ENCODE measurements around the gene ZNHIT1.

ZNHIT1 gene

DNA sequence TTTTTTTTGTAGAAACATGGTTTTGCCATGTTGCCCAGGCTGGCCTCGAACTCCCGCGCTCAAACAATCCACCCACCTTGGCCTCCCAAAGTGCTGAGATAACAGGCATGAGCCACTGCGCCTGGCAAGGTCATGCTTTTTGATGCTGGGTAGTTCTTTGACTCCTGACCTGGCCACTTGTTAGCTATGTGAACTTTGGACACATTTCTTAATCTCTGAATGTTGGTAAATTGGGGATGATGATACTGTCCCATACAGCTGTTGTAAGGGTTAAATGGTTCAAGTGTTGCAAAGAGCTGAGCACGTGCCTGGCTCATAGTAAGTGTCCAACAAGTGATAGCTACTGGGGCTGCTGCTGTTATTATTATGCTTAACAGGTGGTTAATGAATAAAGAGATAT lies 2.3 kb downstream of the ZNHIT1 start:
- POLR2A ChIA-PET, result interaction anchor here (0.6 to 5.3 kb wide), 2 partner anchors 24 to 605 kb away, joined by 3 to 38 read pairs; partner anchors contain the start of gene FIS1
- CTCF ChIA-PET, result interaction anchor here (0.6 to 1.5 kb wide), 2 partner anchors 23 to 28 kb away, joined by 4 read pairs; no protein-coding TSS in a partner anchor
- TF ChIP-seq SP1 (IDR thresholded peaks at IDR 0.05) (no peak), SUZ12 (IDR thresholded peaks at IDR 0.05) (no peak), ARNT (IDR thresholded peaks at IDR 0.05) (no peak), HDGF (IDR thresholded peaks at IDR 0.05; ENCODE audit: borderline replicate concordance) (no peak), FOXA1 (IDR thresholded peaks at IDR 0.05) (no peak), BHLHE40 (IDR thresholded peaks at IDR 0.05; ENCODE audit: borderline replicate concordance) (no peak), TARDBP (IDR thresholded peaks at IDR 0.05) (no peak), ZNF384 (IDR thresholded peaks at IDR 0.05) (no peak)
- DNase-seq (ENCODE audit: extremely low spot score), result no peak

DNA sequence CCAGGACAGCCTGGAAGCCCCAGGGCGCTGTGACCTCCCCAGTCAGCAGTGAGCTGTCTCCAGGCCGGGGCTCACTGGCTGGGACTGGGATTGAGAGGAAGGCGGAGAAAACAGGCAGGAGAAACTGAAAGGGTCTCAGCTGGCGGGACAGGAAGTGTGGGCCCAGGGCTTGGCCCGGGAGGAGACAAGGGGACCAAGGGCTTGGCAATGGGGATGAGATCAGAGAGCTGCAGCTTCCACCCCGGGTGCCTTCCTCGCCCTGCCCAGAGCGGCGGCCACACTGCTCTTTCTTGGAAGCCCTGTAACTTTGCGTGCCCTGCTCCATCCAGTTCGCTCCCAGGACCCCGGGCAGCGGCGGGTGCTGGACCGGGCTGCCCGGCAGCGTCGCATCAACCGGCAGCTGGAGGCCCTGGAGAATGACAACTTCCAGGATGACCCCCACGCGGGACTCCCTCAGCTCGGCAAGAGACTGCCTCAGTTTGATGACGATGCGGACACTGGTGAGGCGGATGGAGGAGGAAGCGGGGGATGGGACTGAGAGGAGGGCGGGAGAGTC lies 4.4 kb downstream of the ZNHIT1 start:
- ChIA-PET CTCF (no interaction called here), POLR2A (interaction anchor here (0.6 to 1.1 kb wide), 2 partner anchors 21 to 128 kb away, joined by 3 read pairs; no protein-coding TSS in a partner anchor)
- no peak for DNase-seq (ENCODE audit: extremely low spot score)

DNA sequence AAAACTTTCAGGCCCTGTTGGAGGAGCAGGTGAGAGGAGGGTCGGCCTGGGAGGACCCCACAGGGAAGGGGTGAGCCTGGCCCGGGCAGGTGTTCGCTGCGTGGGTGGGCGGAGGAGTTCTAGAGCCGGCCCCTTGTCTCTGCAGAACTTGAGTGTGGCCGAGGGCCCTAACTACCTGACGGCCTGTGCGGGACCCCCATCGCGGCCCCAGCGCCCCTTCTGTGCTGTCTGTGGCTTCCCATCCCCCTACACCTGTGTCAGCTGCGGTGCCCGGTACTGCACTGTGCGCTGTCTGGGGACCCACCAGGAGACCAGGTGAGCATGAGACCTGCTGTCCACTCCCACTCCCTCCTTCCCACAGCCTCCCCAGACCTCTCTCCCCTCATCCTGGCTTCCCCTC lies 5.6 kb downstream of the ZNHIT1 start:
- no peak for TF ChIP-seq CTBP1 (IDR thresholded peaks at IDR 0.05; ENCODE audit: borderline replicate concordance)
- no peak for TF ChIP-seq BHLHE40 (IDR thresholded peaks at IDR 0.05; ENCODE audit: borderline replicate concordance)
- CTCF ChIA-PET, result no interaction called here
- POLR2A ChIA-PET, result no interaction called here

More for the DNA sequence above, 4.4 kb downstream of the ZNHIT1 start:
- TF ChIP-seq LEF1 (IDR thresholded peaks at IDR 0.05; ENCODE audit: borderline replicate concordance) (no peak), ELF4 (IDR thresholded peaks at IDR 0.05) (no peak), FOXK2 (IDR thresholded peaks at IDR 0.05) (no peak), FOXM1 (IDR thresholded peaks at IDR 0.05; ENCODE audit: borderline replicate concordance) (no peak), CTBP1 (IDR thresholded peaks at IDR 0.05; ENCODE audit: borderline replicate concordance) (no peak), NFRKB (IDR thresholded peaks at IDR 0.05) (no peak), HDGF (IDR thresholded peaks at IDR 0.05; ENCODE audit: borderline replicate concordance) (no peak), FOXA1 (IDR thresholded peaks at IDR 0.05) (no peak), TARDBP (IDR thresholded peaks at IDR 0.05) (no peak), L3MBTL2 (conservative IDR thresholded peaks at IDR 0.05) (no peak), SP1 (IDR thresholded peaks at IDR 0.05) (no peak)
- TF ChIP-seq, protein P1, sequence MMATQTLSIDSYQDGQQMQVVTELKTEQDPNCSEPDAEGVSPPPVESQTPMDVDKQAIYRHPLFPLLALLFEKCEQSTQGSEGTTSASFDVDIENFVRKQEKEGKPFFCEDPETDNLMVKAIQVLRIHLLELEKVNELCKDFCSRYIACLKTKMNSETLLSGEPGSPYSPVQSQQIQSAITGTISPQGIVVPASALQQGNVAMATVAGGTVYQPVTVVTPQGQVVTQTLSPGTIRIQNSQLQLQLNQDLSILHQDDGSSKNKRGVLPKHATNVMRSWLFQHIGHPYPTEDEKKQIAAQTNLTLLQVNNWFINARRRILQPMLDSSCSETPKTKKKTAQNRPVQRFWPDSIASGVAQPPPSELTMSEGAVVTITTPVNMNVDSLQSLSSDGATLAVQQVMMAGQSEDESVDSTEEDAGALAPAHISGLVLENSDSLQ (IDR thresholded peaks at IDR 0.05), result no peak

DNA sequence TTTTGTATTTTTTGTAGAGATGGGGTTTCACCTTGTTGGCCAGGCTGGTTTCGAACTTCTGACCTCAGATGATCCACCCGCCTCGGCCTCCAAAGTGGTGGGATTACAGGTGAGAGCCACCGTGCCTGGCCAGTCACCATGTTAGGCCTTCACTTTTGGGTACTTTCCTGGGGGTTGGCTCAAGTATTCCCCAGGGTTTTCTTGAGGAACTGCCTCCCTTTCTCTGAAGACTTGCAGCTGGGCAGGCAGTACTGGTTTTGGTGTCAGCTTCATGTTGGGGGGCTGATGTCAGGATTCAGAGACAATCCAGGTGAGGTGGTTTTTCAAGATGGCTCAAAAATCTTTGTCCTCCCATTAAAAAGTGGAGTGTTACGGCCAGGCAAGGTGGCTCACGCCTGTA lies 7.7 kb downstream of the ZNHIT1 start:
- DNase-seq (ENCODE audit: extremely low spot score), result no peak
- CTCF ChIA-PET, result interaction anchor here (0.6 kb wide), 1 partner anchor 20 kb away, joined by 3 read pairs; no protein-coding TSS in a partner anchor
- TF ChIP-seq LEF1 (IDR thresholded peaks at IDR 0.05; ENCODE audit: borderline replicate concordance) (no peak), ZNF384 (IDR thresholded peaks at IDR 0.05) (no peak), TARDBP (IDR thresholded peaks at IDR 0.05) (no peak), ELF4 (IDR thresholded peaks at IDR 0.05) (no peak), FOXK2 (IDR thresholded peaks at IDR 0.05) (no peak), SP1 (IDR thresholded peaks at IDR 0.05) (no peak), ARNT (IDR thresholded peaks at IDR 0.05) (no peak), FOXA1 (IDR thresholded peaks at IDR 0.05) (no peak), FOXM1 (IDR thresholded peaks at IDR 0.05; ENCODE audit: borderline replicate concordance) (no peak), NFRKB (IDR thresholded peaks at IDR 0.05) (no peak), BHLHE40 (IDR thresholded peaks at IDR 0.05; ENCODE audit: borderline replicate concordance) (no peak), L3MBTL2 (conservative IDR thresholded peaks at IDR 0.05) (no peak), HDGF (IDR thresholded peaks at IDR 0.05; ENCODE audit: borderline replicate concordance) (no peak), CTBP1 (IDR thresholded peaks at IDR 0.05; ENCODE audit: borderline replicate concordance) (no peak), SUZ12 (IDR thresholded peaks at IDR 0.05) (no peak)
- TF ChIP-seq, protein P1 (IDR thresholded peaks at IDR 0.05), result no peak
- POLR2A ChIA-PET, result interaction anchor here (3.5 kb wide), 1 partner anchor 8 kb away, joined by 12 read pairs; the partner anchor contains the start of genes PLOD3 and ZNHIT1

More for the DNA sequence above, 5.6 kb downstream of the ZNHIT1 start:
- no peak for DNase-seq (ENCODE audit: extremely low spot score)

GRCh38 chr7:101226721-101227120 lies 8.8 kb downstream of the ZNHIT1 start:
- CTCF ChIA-PET, result no interaction called here
- TF ChIP-seq, protein P1 (IDR thresholded peaks at IDR 0.05), result no peak
- TF ChIP-seq LEF1 (IDR thresholded peaks at IDR 0.05; ENCODE audit: borderline replicate concordance), result no peak
- no peak for TF ChIP-seq ARNT (IDR thresholded peaks at IDR 0.05)
- no peak for TF ChIP-seq BHLHE40 (IDR thresholded peaks at IDR 0.05; ENCODE audit: borderline replicate concordance)
- no peak for DNase-seq (ENCODE audit: extremely low spot score)

DNA sequence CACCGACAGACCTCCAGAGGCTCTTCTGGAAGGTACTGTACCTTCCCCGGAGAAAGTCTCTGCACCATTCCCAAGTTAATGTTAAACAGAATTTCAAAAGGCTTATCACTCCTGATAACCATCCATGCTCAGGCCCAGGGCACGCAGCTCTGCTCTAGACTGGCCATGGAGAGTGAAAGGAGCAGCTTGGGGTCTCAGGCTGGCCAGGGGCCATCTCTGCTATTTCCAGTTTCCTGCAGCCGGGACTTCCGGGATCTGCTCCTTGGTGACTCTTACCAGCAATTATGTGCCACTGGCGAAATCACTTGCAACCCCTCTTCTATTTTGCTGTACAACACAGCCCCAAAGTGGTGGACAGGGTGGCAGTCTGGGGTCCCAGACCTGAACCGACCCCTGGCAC lies 13.7 kb downstream of the ZNHIT1 start:
- CTCF ChIA-PET, result no interaction called here
- POLR2A ChIA-PET, result interaction anchor here (1.0 kb wide), 2 partner anchors 13 to 51 kb away, joined by 3 read pairs; no protein-coding TSS in a partner anchor
- TF ChIP-seq CTBP1 (IDR thresholded peaks at IDR 0.05; ENCODE audit: borderline replicate concordance) (no peak), ELF4 (IDR thresholded peaks at IDR 0.05) (no peak), SP1 (IDR thresholded peaks at IDR 0.05) (no peak), NFRKB (IDR thresholded peaks at IDR 0.05) (no peak), L3MBTL2 (conservative IDR thresholded peaks at IDR 0.05) (no peak), FOXM1 (IDR thresholded peaks at IDR 0.05; ENCODE audit: borderline replicate concordance) (no peak), LEF1 (IDR thresholded peaks at IDR 0.05; ENCODE audit: borderline replicate concordance) (no peak), FOXK2 (IDR thresholded peaks at IDR 0.05) (no peak), HDGF (IDR thresholded peaks at IDR 0.05; ENCODE audit: borderline replicate concordance) (no peak), TARDBP (IDR thresholded peaks at IDR 0.05) (no peak), ZNF384 (IDR thresholded peaks at IDR 0.05) (no peak), ARNT (IDR thresholded peaks at IDR 0.05) (no peak), FOXA1 (IDR thresholded peaks at IDR 0.05) (no peak), SUZ12 (IDR thresholded peaks at IDR 0.05) (no peak), BHLHE40 (IDR thresholded peaks at IDR 0.05; ENCODE audit: borderline replicate concordance) (no peak)
- TF ChIP-seq, protein P1 (IDR thresholded peaks at IDR 0.05), result no peak
- DNase-seq (ENCODE audit: extremely low spot score), result no peak

More at GRCh38 chr7:101226721-101227120, 8.8 kb downstream of the ZNHIT1 start:
- POLR2A ChIA-PET, result interaction anchor here (3.5 kb wide), 1 partner anchor 9 kb away, joined by 12 read pairs; the partner anchor contains the start of genes PLOD3 and ZNHIT1

Data from HEK293T (cell line).